ENCODE results near the gene CCDC15. TPM values are rescaled to one million over a fixed set of nuclear protein-coding genes. Genes with fewer than 3 reads are reported as not detected.

CCDC15 gene
- total and polyA plus RNA-seq, 2 experiments from 2014 or later, result 1.1 to 2.3 TPM

- H3K9me3 ChIP-seq (ENCODE audit: low read depth), result no peaks in the 10 kb centered on the region
- peak overlapping the region; percentile 50 for H3K27ac ChIP-seq
- no peaks in the 10 kb centered on the region for H3K9me2 ChIP-seq (replicated peaks; ENCODE audit: insufficient read depth)
- TF ChIP-seq CTCF (IDR thresholded peaks at IDR 0.05; ENCODE audit: poor library complexity) (no peak), EZH2phosphoT487 (IDR thresholded peaks at IDR 0.05; ENCODE audit: low read depth, severe bottlenecking, unreplicated experiment) (no peak), EZH2 (IDR thresholded peaks at IDR 0.05; ENCODE audit: borderline replicate concordance) (no peak)
- DNase-seq (ENCODE audit: low spot score), result no peak
- 58% methylated on average over 14 of the region's 19 CpGs for WGBS (ENCODE audit: low lambda C conversion rate, missing lambda C conversion rate)
- H3K79me2 ChIP-seq, result no peaks in the 10 kb centered on the region
- H3K4me2 ChIP-seq, result peak overlapping the region; percentile 100
- peaks cover 44% of the 10 kb centered on the region for H3K27me3 ChIP-seq
- no peaks in the 10 kb centered on the region for H3K36me3 ChIP-seq (replicated peaks; ENCODE audit: insufficient read depth, low read depth)
- H2AFZ ChIP-seq, result peak overlapping the region; percentile 89
- peak overlapping the region; percentile 83 for H3K4me3 ChIP-seq
- peaks cover 5% of the 10 kb centered on the region for H3K4me1 ChIP-seq (ENCODE audit: insufficient read depth)
- no peaks in the 10 kb centered on the region for H4K20me1 ChIP-seq (ENCODE audit: insufficient read depth, poor library complexity, severe bottlenecking)
Observed at GRCh38 chr11:125062218-125062930, 108.4 kb downstream of the CCDC15 start.

- DNase-seq (ENCODE audit: low spot score), result peak; percentile 82
- TF ChIP-seq CTCF (IDR thresholded peaks at IDR 0.05; ENCODE audit: poor library complexity) (peak; percentile 19), EZH2phosphoT487 (IDR thresholded peaks at IDR 0.05; ENCODE audit: low read depth, severe bottlenecking, unreplicated experiment) (no peak), EZH2 (IDR thresholded peaks at IDR 0.05; ENCODE audit: borderline replicate concordance) (no peak)
- 1% methylated on average over 27 of the region's 46 CpGs for WGBS (ENCODE audit: low lambda C conversion rate, missing lambda C conversion rate)
- peaks cover 5% of the 10 kb centered on the region for H3K4me1 ChIP-seq (ENCODE audit: insufficient read depth)
- H3K36me3 ChIP-seq (replicated peaks; ENCODE audit: insufficient read depth, low read depth), result no peaks in the 10 kb centered on the region
- no peaks in the 10 kb centered on the region for H4K20me1 ChIP-seq (ENCODE audit: insufficient read depth, poor library complexity, severe bottlenecking)
- peak within 1 kb of the TSS; percentile 89 for H2AFZ ChIP-seq
- peak within 1 kb of the TSS; percentile 50 for H3K27ac ChIP-seq
- H3K79me2 ChIP-seq, result no peaks in the 10 kb centered on the region
- no peaks in the 10 kb centered on the region for H3K9me2 ChIP-seq (replicated peaks; ENCODE audit: insufficient read depth)
- H3K4me2 ChIP-seq, result peak within 1 kb of the TSS; percentile 100
- peaks cover 44% of the 10 kb centered on the region for H3K27me3 ChIP-seq
- peak within 1 kb of the TSS; percentile 83 for H3K4me3 ChIP-seq
- H3K9me3 ChIP-seq (ENCODE audit: low read depth), result no peaks in the 10 kb centered on the region
Observed at GRCh38 chr11:125062931-125063428, 109.0 kb downstream of the CCDC15 start, which contains the start of gene SLC37A2. TSS of gene SLC37A2 (plus strand) at chr11:125063305. CDS start at chr11:125063368, 63 bp downstream.

GRCh38 chr11:125063429-125064043, 109.5 kb downstream of the CCDC15 start:
- H3K4me1 ChIP-seq (ENCODE audit: insufficient read depth), result peaks cover 5% of the 10 kb centered on the region
- no peaks in the 10 kb centered on the region for H3K9me2 ChIP-seq (replicated peaks; ENCODE audit: insufficient read depth)
- peak overlapping the region; percentile 89 for H2AFZ ChIP-seq
- H3K4me3 ChIP-seq, result peak overlapping the region; percentile 83
- 4% methylated on average over 24 of the region's 38 CpGs for WGBS (ENCODE audit: low lambda C conversion rate, missing lambda C conversion rate)
- H3K27ac ChIP-seq, result no peak overlapping the region
- H4K20me1 ChIP-seq (ENCODE audit: insufficient read depth, poor library complexity, severe bottlenecking), result no peaks in the 10 kb centered on the region
- H3K4me2 ChIP-seq, result peak overlapping the region; percentile 100
- H3K27me3 ChIP-seq, result peaks cover 44% of the 10 kb centered on the region
- no peaks in the 10 kb centered on the region for H3K36me3 ChIP-seq (replicated peaks; ENCODE audit: insufficient read depth, low read depth)
- DNase-seq (ENCODE audit: low spot score), result no peak
- H3K9me3 ChIP-seq (ENCODE audit: low read depth), result no peaks in the 10 kb centered on the region
- no peak for TF ChIP-seq EZH2phosphoT487 (IDR thresholded peaks at IDR 0.05; ENCODE audit: low read depth, severe bottlenecking, unreplicated experiment)
- no peak for TF ChIP-seq CTCF (IDR thresholded peaks at IDR 0.05; ENCODE audit: poor library complexity)
- TF ChIP-seq EZH2 (IDR thresholded peaks at IDR 0.05; ENCODE audit: borderline replicate concordance), result no peak
- H3K79me2 ChIP-seq, result no peaks in the 10 kb centered on the region
